Stomach (tissue), 9 donors: ENCODE results near the gene OBSL1. TPM values are rescaled to one million over a fixed set of nuclear protein-coding genes. Genes with fewer than 3 reads are reported as not detected.

ENCODE experiments used
- DNase-seq, 2 donors: peaks; one replicate each; pipeline versions ENCODE4 v3.0.0 to v3.0.0-alpha.2; 2013 to 2019
- H3K27ac ChIP-seq, 5 donors: fragments of 200-600 bp in 4 of 5; sonication (generic) in 4 of 5; one replicate each; pipeline ENCODE4 v1.5.1; 2013 to 2019; ENCODE audit warnings: mild to moderate bottlenecking in 1 of 5, moderate library complexity in 1 of 5
- H3K27me3 ChIP-seq, 3 donors: fragments of 200-600 bp; sonication (generic); one replicate each; pipeline ENCODE4 v1.5.1; 2017 to 2019; ENCODE audit warnings: mixed run types in 1 of 3
- H3K36me3 ChIP-seq, 4 donors: fragments of 200-600 bp; sonication (generic); 1 replicate in 3 of 4; 2 replicates in 1 of 4; pipeline ENCODE4 v1.5.1; 2016 to 2019
- H3K4me1 ChIP-seq, 4 donors: fragments of 200-600 bp; sonication (generic); one replicate each; pipeline ENCODE4 v1.5.1; 2016 to 2019
- H3K4me3 ChIP-seq, 4 donors: fragments of 200-600 bp; sonication (generic) in 3 of 4; one replicate each; pipeline ENCODE4 v1.5.1; 2016 to 2019; ENCODE audit warnings: mild to moderate bottlenecking in 1 of 4
- H3K9me3 ChIP-seq, 4 donors: fragments of 200-600 bp; sonication (generic); one replicate each; pipeline ENCODE4 v1.5.1; 2016 to 2019
- CTCF ChIP-seq, 7 experiments: fragments of 450-650 bp in 4 of 7; fragments of 200-600 bp in 3 of 7; sonication (generic) in 3 of 7; IDR thresholded peaks; one replicate each; pipeline ENCODE4 v1.5.1; 2016 to 2019; ENCODE audit warnings: antibody characterized with exemption in 7 of 7, control low read depth in 2 of 7, mild to moderate bottlenecking in 1 of 7
- EP300 ChIP-seq: sonication (generic); formaldehyde crosslinking; IDR thresholded peaks from one replicate; pipeline ENCODE4 v1.6.1; 2017; ENCODE audit warnings: antibody characterized with exemption
- POLR2A ChIP-seq, 4 donors: fragments of 450-650 bp; IDR thresholded peaks; one replicate each; pipeline ENCODE4 v1.6.1; 2016; ENCODE audit warnings: antibody characterized with exemption in 4 of 4, control low read depth in 2 of 4, mild to moderate bottlenecking in 1 of 4, moderate library complexity in 1 of 4
- POLR2AphosphoS5 ChIP-seq, 3 donors: sonication (generic); formaldehyde crosslinking; IDR thresholded peaks; one replicate each; pipeline ENCODE4 v1.6.1; 2016; ENCODE audit warnings: antibody characterized with exemption in 3 of 3
- WGBS, 5 donors: extraction: QIAGEN DNeasy Blood & Tissue Kit in 3 of 5; methylation state at CpG; one replicate each; pipeline versions ENCODE4 v1.1.5 to v1.1.7; 2013 to 2018; 5-methylcytosine and 5-hydroxymethylcytosine counted together
- intact Hi-C: fragments of 100-400 bp; cut with DNase I; formaldehyde crosslinking; loops from one replicate; pipeline ENCODE4 v1.15.1; 2023; ENCODE audit warnings: low total_unique reads
- polyA plus RNA-seq, 3 donors: library from polyadenylated mRNA; stranded (reverse); fragments of 200-250 nt; gene quantifications; one replicate each; pipeline ENCODE4 v1.2.3, GENCODE V29; 2013
- total RNA-seq, 5 donors: library from RNA; depleted of rRNA; stranded (reverse); fragments of >200 nt; gene quantifications; one replicate each; pipeline versions ENCODE4 v1.1.0 to v1.2.3, GENCODE V29; 2014 to 2016
- donor health status: healthy with polysubstance abuse.
- donor health status: Bipolar disorder and iron deficiency.
- donor health status: healthy.

The OBSL1 gene
- total and polyA plus RNA-seq, 8 donors: 19.8 to 62.1 (median 41.5) TPM

GRCh38 chr2:219598308-219599078 lies 27.2 kb upstream of the OBSL1 start:
- H3K4me3 ChIP-seq: peak overlapping the region; percentile 55 to 84 (median 63)
- DNase-seq: peak in 1 of 2 donors; percentile 28
- H3K36me3 ChIP-seq: peaks cover 10 to 29% (median 27%) of the 10 kb centered on the region in 4 donors
- H3K9me3 ChIP-seq: no peaks in the 10 kb centered on the region
- intact Hi-C loops: no loop called here
- H3K27ac ChIP-seq: peak overlapping the region; percentile 83 to 95 (median 92)
- H3K4me1 ChIP-seq: peaks cover 3 to 18% (median 15%) of the 10 kb centered on the region in 4 donors
- 26 to 28% (median 27%) methylated on average over 9 of the region's 9 CpGs for WGBS, 5 donors
- TF ChIP-seq POLR2AphosphoS5 (IDR thresholded peaks at IDR 0.05) (no peak), EP300 (no peak), POLR2A (IDR thresholded peaks at IDR 0.05) (no peak), CTCF (IDR thresholded peaks at IDR 0.05) (no peak)
- no peaks in the 10 kb centered on the region for H3K27me3 ChIP-seq

- H3K27me3 ChIP-seq: no peaks in the 10 kb centered on the region
- H3K4me1 ChIP-seq: peaks cover 3 to 18% (median 15%) of the 10 kb centered on the region in 4 donors
- no peaks in the 10 kb centered on the region for H3K9me3 ChIP-seq
- TF ChIP-seq CTCF (IDR thresholded peaks at IDR 0.05): no peak
- TF ChIP-seq POLR2A (IDR thresholded peaks at IDR 0.05): peak in 1 of 4 donors; percentile 41
- peak; percentile 69 to 89 (median 77) for TF ChIP-seq POLR2AphosphoS5 (IDR thresholded peaks at IDR 0.05)
- H3K4me3 ChIP-seq: peak within 1 kb of the TSS; percentile 55 to 84 (median 63)
- intact Hi-C loops: no loop called here
- H3K27ac ChIP-seq: peak within 1 kb of the TSS; percentile 91 to 97 (median 93)
- peaks cover 10 to 21% (median 20%) of the 10 kb centered on the region in 4 donors for H3K36me3 ChIP-seq
- DNase-seq: peak; percentile 98
- WGBS, 5 donors: 0 to 1% (median 0%) methylated on average over 51 to 57 of the region's 57 CpGs
Observed at GRCh38 chr2:219597552-219598307, 26.4 kb upstream of the OBSL1 start, which contains the start of gene STK11IP. Gene STK11IP (plus strand): TSS chr2:219597857. CDS start chr2:219598120, 263 bp downstream.

- Histone ChIP-seq H3K36me3 (peaks cover 6 to 15% (median 13%) of the 10 kb centered on the region in 4 donors), H3K27me3 (no peaks in the 10 kb centered on the region), H3K4me1 (peaks cover 3 to 18% (median 15%) of the 10 kb centered on the region in 4 donors), H3K27ac (peak overlapping the region; percentile 91 to 97 (median 93)), H3K4me3 (peak overlapping the region; percentile 55 to 84 (median 63)), H3K9me3 (no peaks in the 10 kb centered on the region)
- TF ChIP-seq EP300 (no peak), POLR2AphosphoS5 (IDR thresholded peaks at IDR 0.05) (no peak), CTCF (IDR thresholded peaks at IDR 0.05) (no peak), POLR2A (IDR thresholded peaks at IDR 0.05) (no peak)
- 7 to 11% (median 10%) methylated on average over 19 of the region's 19 CpGs for WGBS, 5 donors
- peak in 1 of 2 donors; percentile 63 for DNase-seq
- intact Hi-C loops: no loop called here
Observed at GRCh38 chr2:219596954-219597551, 25.7 kb upstream of the OBSL1 start.

- Histone ChIP-seq H3K27ac (no peak overlapping the region), H3K9me3 (no peaks in the 10 kb centered on the region), H3K4me1 (peaks cover 3 to 18% (median 15%) of the 10 kb centered on the region in 4 donors), H3K36me3 (no peaks in the 10 kb centered on the region), H3K4me3 (no peak overlapping the region), H3K27me3 (no peaks in the 10 kb centered on the region)
- 20 to 44% (median 35%) methylated on average over 3 of the region's 3 CpGs for WGBS, 5 donors
- intact Hi-C loops: no loop called here
- TF ChIP-seq POLR2A (IDR thresholded peaks at IDR 0.05): no peak
- TF ChIP-seq CTCF (IDR thresholded peaks at IDR 0.05): no peak
- no peak for TF ChIP-seq EP300
- TF ChIP-seq POLR2AphosphoS5 (IDR thresholded peaks at IDR 0.05): no peak
- DNase-seq: peak in 1 of 2 donors; percentile 87
Observed at GRCh38 chr2:219595256-219595655, 23.9 kb upstream of the OBSL1 start.
